Nephron (organoid): Measurements from ENCODE around the gene CD24.
"Not testable (repeated sequence)": the region's sequence is repeated elsewhere in the genome, so short reads cannot be mapped to it uniquely, and the experiment has no call there.

Source experiments
- H3K27ac Mint-ChIP-seq, 3 experiments: 2 replicates each; pipeline ENCODE4 v1.8.0; 2020; ENCODE audit warnings: mixed read lengths in 3 of 3, mild to moderate bottlenecking in 2 of 3, moderate library complexity in 1 of 3
- H3K27me3 Mint-ChIP-seq: 2 replicates; pipeline ENCODE4 v1.8.0; 2021; ENCODE audit warnings: low read depth, mild to moderate bottlenecking, moderate library complexity, mixed read lengths
- H3K36me3 Mint-ChIP-seq: 2 replicates; pipeline ENCODE4 v1.8.0; 2020; ENCODE audit warnings: low read depth, mixed read lengths
- H3K4me1 Mint-ChIP-seq: 2 replicates; pipeline ENCODE4 v1.8.0; 2020; ENCODE audit warnings: mixed read lengths
- H3K4me3 Mint-ChIP-seq, 3 experiments: 2 replicates each; pipeline ENCODE4 v1.8.0; 2020; ENCODE audit warnings: mild to moderate bottlenecking in 3 of 3, mixed read lengths in 3 of 3, moderate library complexity in 2 of 3
- H3K9me3 Mint-ChIP-seq: 2 replicates; pipeline ENCODE4 v1.8.0; 2020; ENCODE audit warnings: mixed read lengths
- CTCF ChIP-seq, 3 experiments: fragments of 200-600 bp; sonication (generic); IDR thresholded peaks; one replicate each; pipeline ENCODE4 v1.5.0; 2021; ENCODE audit warnings: antibody characterized with exemption in 3 of 3; ENCODE audit not compliant: unreplicated experiment in 3 of 3

CD24 gene

GRCh38 chr6:106997392-106998158 is 23.0 kb upstream of the CD24 start:
- no peaks in the 10 kb centered on the region for H3K9me3 Mint-ChIP-seq
- H3K36me3 Mint-ChIP-seq: no peaks in the 10 kb centered on the region
- H3K27me3 Mint-ChIP-seq: no peaks in the 10 kb centered on the region
- H3K27ac Mint-ChIP-seq: peak overlapping the region; percentile 79 to 90 (median 81)
- peaks cover 6% of the 10 kb centered on the region for H3K4me1 Mint-ChIP-seq
- H3K4me3 Mint-ChIP-seq: peak overlapping the region in 1 of 3 experiments; percentile 7
- TF ChIP-seq CTCF (IDR thresholded peaks at IDR 0.05; ENCODE audit: unreplicated experiment in 3 of 3): peak; percentile 79 to 87 (median 81)

GRCh38 chr6:106995640-106996039 is 21.1 kb upstream of the CD24 start:
- H3K4me1 Mint-ChIP-seq: peaks cover 6% of the 10 kb centered on the region
- no peaks in the 10 kb centered on the region for H3K27me3 Mint-ChIP-seq
- no peak overlapping the region for H3K27ac Mint-ChIP-seq
- no peak for TF ChIP-seq CTCF (IDR thresholded peaks at IDR 0.05; ENCODE audit: unreplicated experiment in 3 of 3)
- no peaks in the 10 kb centered on the region for H3K36me3 Mint-ChIP-seq
- H3K4me3 Mint-ChIP-seq: no peak overlapping the region
- H3K9me3 Mint-ChIP-seq: no peaks in the 10 kb centered on the region

- not testable (repeated sequence) for H3K9me3 Mint-ChIP-seq, H3K4me3 Mint-ChIP-seq, H3K4me1 Mint-ChIP-seq, H3K36me3 Mint-ChIP-seq, H3K27me3 Mint-ChIP-seq, H3K27ac Mint-ChIP-seq
These were observed 15.2 kb upstream of the CD24 start for GRCh38 chr6:106989737-106990136.

- Mint-ChIP-seq H3K4me3 (no peak overlapping the region), H3K9me3 (no peaks in the 10 kb centered on the region), H3K4me1 (no peaks in the 10 kb centered on the region), H3K27ac (no peak overlapping the region), H3K27me3 (no peaks in the 10 kb centered on the region), H3K36me3 (no peaks in the 10 kb centered on the region)
- no peak for TF ChIP-seq CTCF (IDR thresholded peaks at IDR 0.05; ENCODE audit: unreplicated experiment in 3 of 3)
These were observed 14.1 kb upstream of the CD24 start for GRCh38 chr6:106988664-106989063.

GRCh38 chr6:106981926-106982325 is 7.4 kb upstream of the CD24 start:
- TF ChIP-seq CTCF (IDR thresholded peaks at IDR 0.05; ENCODE audit: unreplicated experiment in 3 of 3): no peak
- H3K9me3 Mint-ChIP-seq: no peaks in the 10 kb centered on the region
- H3K4me3 Mint-ChIP-seq: no peak overlapping the region
- no peaks in the 10 kb centered on the region for H3K4me1 Mint-ChIP-seq
- H3K27me3 Mint-ChIP-seq: peaks cover 16% of the 10 kb centered on the region
- no peaks in the 10 kb centered on the region for H3K36me3 Mint-ChIP-seq
- H3K27ac Mint-ChIP-seq: peak overlapping the region in 1 of 3 experiments; percentile 49

GRCh38 chr6:106980926-106981325 is 6.4 kb upstream of the CD24 start:
- Mint-ChIP-seq H3K27ac (no peak overlapping the region), H3K4me1 (peaks cover under 1% of the 10 kb centered on the region), H3K36me3 (no peaks in the 10 kb centered on the region), H3K27me3 (peaks cover 26% of the 10 kb centered on the region), H3K4me3 (no peak overlapping the region), H3K9me3 (no peaks in the 10 kb centered on the region)
- no peak for TF ChIP-seq CTCF (IDR thresholded peaks at IDR 0.05; ENCODE audit: unreplicated experiment in 3 of 3)
